GM19452 (cell line): Measurements from ENCODE around the gene AMY1A.
"Not testable (repeated sequence)": the region's sequence is repeated elsewhere in the genome, so short reads cannot be mapped to it uniquely, and the experiment has no call there.

Experiments used
- ATAC-seq: cut with Tn5 transposase; IDR thresholded peaks from one replicate; pipeline ENCODE4 v1.9.1; 2021; ENCODE audit not compliant: unreplicated experiment

The AMY1A gene

DNA sequence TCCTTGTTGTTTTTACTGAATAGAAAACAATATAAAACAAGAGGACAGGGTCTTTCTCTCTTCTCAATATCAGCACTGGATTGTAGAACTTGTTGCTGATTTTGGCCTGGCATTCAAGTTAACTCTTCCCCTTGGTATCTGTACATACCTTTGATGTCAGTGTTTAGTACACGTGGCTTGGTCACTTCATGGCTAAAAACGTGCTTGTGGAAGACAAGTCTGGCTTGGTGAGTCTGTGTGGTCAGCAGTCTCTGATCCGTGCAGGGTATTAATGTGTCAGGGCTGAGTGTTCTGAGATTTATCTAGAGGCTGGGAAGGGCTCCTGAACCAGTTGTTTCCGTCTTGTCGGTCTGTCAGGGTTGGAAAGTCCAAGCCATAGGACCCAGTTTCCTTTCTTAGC is at the start of gene AMY1A:
Gene AMY1A, plus strand, starts transcription at position 301 of the 400 bp plus-strand sequence. CDS start 571 bp downstream, outside the sequence.
- ATAC-seq: not testable (repeated sequence)

DNA sequence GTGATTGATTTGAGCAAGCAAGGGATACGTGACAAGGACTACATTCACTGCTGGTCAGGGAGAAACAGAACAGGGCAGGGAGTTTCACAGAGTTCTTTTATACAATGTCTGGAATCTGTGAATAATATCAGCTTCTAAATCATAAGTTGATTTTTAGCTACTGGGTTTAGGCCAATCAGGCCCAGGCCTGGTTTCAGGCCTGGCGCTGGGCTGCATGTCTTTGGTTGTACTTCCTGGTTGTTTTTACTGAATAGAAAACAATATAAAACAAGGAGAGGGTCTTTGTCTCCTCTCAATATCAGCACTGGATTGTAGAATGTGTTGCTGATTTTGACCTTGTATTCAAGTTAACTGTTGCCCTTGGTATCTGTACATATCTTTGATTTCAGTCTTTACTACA is 39.2 kb upstream of the AMY1A start:
- ATAC-seq: no peak

DNA sequence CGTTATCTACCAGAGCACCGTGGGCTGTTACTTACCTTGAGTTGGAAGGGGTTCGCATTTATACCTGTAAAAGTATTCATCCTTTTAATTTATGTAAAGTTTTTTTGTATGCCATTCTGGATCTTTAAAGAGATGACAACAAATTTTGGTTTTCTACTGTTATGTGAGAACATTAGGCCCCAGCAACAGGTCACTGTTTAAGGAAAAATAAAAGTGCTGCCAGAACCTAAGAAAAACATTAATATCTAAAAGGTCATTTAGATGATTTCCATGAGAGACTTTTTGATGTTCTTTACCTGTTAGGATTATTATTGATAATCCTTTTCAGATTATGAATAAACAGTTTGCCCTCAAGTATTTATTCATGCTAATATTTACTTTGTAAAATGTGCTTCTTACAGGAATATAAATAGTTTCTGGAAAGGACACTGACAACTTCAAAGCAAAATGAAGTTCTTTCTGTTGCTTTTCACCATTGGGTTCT is 38.5 kb upstream of the AMY1A start, which contains the start of gene AMY2A:
Gene AMY2A, plus strand, starts transcription at position 434 of the 484 bp plus-strand sequence. Its CDS starts 14 bp downstream, at position 448.
- not testable (repeated sequence) for ATAC-seq

- not testable (repeated sequence) for ATAC-seq
These were observed 28.1 kb upstream of the AMY1A start for GRCh38 chr1:103627436-103627835.

DNA sequence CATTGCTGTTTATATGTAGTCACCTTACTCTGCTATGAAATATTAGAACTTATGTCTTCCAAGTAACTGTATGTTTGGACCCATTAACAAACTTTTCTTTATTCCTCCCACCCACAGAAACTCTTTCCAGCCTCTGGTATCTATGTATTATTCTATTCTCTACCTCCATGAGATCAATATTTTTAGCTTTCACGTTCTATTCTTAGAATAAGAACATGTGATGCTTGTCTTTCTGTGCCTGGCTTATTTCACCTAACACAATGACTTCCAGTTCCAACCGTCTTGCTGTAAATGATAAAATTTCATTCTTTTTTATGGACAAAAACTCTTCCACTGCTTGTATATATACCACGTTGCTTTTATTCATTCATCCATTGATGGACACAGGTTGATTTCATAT is 14.4 kb upstream of the AMY1A start:
- ATAC-seq: not testable (repeated sequence)

DNA sequence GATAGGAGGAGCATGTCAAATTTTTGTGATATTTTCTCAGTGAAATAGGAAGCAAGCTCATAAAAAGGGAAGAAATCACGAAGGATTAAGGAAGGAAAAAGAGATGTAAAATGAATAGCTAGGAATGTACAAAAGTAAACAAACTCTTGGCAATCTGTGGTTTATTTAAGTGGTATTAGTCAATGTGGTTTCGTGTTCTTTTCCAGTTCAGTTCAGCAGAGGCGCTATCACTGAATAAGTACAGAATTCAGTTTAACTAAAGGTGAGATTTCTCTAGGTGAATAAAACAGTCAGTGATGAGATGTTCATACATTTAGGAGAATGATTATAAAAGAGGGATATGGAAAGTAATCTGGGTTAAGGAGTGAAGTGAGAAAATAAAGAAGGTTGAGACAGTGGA is 11.7 kb upstream of the AMY1A start:
- not testable (repeated sequence) for ATAC-seq

DNA sequence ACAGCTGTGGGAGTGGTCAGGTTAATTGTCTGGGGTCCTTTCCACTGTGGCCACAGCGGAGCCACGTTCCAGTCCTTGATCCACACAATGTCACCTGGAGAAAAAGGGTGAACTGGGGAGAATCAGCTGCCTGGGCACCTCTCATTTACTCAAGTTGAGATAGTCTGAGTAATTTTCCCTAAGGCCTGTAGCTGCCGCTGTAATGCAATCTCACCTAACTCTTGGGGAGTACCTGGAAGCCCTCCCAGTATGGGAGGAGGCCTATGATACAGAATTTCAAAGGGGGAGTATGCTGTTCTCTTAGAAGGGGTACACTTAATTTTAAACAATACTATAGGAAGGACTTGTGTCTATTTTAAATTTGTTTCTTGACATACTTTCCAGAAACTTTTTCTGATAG is 5.3 kb upstream of the AMY1A start:
- not testable (repeated sequence) for ATAC-seq

DNA sequence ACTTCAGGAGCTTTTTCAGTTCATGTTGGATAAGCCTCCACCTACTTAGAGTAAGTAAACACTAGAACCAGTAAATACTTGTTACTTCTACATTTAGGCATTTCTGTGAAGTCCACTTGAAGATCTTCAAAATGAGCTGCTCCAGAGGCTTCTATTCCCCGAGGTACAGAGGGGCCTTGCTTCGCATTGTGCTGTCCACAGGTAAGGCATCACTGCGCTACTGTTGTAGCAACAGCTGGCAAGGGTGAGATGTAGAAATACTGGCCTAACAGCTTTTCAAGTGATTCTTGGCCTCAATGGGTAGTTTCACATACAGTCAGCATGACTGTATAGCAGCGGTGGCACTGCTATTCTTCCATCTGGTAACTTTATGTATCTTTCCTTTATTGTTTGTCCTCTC is 4.7 kb upstream of the AMY1A start:
- not testable (repeated sequence) for ATAC-seq

DNA sequence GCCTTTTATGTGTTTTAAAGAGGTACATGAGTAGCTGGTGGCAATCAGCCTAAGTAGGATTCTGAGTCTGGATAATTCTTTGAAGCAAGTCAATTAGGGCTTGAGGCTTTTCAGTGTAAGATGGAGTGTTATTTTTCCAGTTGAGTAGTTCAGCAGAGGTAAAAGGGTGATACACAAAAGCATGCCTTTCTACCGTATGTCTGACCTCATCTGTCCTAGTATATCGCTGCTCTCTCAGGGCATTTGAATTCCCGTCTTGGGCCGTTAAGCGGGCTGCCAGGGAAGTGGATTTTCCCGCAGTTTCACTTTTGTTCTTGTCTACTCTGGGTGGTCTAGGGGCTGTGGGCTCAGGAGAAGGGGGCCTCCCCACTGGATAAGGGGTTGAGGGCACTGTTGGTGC is 1.4 kb upstream of the AMY1A start:
- not testable (repeated sequence) for ATAC-seq

DNA sequence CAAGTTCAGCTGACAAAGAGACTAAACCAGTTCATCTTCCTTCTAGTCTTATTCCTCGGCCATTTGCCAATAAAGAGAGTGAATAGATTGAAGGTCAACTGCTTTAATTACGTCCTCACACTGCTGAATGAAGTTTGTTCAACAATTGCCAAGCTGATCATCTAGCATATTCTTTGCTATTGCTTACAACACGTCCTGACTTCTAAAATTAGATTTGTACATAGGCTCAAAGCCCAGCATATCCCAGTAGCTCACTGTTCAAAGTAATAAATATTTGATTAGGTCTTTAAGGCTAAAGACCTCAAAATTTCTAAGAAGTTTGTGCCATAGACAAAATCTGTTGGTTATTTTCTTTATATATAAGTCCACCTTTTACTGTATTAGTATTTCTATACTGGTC is 20.8 kb downstream of the AMY1A start:
- ATAC-seq: not testable (repeated sequence)

DNA sequence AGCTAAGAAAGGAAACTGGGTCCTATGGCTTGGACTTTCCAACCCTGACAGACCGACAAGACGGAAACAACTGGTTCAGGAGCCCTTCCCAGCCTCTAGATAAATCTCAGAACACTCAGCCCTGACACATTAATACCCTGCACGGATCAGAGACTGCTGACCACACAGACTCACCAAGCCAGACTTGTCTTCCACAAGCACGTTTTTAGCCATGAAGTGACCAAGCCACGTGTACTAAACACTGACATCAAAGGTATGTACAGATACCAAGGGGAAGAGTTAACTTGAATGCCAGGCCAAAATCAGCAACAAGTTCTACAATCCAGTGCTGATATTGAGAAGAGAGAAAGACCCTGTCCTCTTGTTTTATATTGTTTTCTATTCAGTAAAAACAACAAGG is 40.5 kb downstream of the AMY1A start, which contains the start of gene AMY1B:
Gene AMY1B, minus strand, starts transcription at position 101 of the 400 bp plus-strand sequence. CDS start 571 bp downstream, outside the sequence.
- ATAC-seq: not testable (repeated sequence)

DNA sequence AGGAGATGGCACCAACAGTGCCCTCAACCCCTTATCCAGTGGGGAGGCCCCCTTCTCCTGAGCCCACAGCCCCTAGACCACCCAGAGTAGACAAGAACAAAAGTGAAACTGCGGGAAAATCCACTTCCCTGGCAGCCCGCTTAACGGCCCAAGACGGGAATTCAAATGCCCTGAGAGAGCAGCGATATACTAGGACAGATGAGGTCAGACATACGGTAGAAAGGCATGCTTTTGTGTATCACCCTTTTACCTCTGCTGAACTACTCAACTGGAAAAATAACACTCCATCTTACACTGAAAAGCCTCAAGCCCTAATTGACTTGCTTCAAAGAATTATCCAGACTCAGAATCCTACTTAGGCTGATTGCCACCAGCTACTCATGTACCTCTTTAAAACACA is 41.9 kb downstream of the AMY1A start:
- ATAC-seq: not testable (repeated sequence)

DNA sequence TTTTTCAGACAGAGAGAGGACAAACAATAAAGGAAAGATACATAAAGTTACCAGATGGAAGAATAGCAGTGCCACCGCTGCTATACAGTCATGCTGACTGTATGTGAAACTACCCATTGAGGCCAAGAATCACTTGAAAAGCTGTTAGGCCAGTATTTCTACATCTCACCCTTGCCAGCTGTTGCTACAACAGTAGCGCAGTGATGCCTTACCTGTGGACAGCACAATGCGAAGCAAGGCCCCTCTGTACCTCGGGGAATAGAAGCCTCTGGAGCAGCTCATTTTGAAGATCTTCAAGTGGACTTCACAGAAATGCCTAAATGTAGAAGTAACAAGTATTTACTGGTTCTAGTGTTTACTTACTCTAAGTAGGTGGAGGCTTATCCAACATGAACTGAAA is 45.1 kb downstream of the AMY1A start:
- not testable (repeated sequence) for ATAC-seq

- not testable (repeated sequence) for ATAC-seq
These were observed 45.7 kb downstream of the AMY1A start for GRCh38 chr1:103701256-103701655.

DNA sequence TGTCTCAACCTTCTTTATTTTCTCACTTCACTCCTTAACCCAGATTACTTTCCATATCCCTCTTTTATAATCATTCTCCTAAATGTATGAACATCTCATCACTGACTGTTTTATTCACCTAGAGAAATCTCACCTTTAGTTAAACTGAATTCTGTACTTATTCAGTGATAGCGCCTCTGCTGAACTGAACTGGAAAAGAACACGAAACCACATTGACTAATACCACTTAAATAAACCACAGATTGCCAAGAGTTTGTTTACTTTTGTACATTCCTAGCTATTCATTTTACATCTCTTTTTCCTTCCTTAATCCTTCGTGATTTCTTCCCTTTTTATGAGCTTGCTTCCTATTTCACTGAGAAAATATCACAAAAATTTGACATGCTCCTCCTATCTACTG is 52.1 kb downstream of the AMY1A start:
- ATAC-seq: not testable (repeated sequence)

- not testable (repeated sequence) for ATAC-seq
These were observed 54.8 kb downstream of the AMY1A start for GRCh38 chr1:103710381-103710780.
